ENCODE results near the gene ZNF319. TPM values are rescaled to one million over a fixed set of nuclear protein-coding genes. Genes with fewer than 3 reads are reported as not detected.
"Not testable (repeated sequence)": the region's sequence is repeated elsewhere in the genome, so short reads cannot be mapped to it uniquely, and the experiment has no call there.

Gene ZNF319
- total RNA-seq, 5 donors from 2014 or later (not counting 1 experiment from before 2014, with no cell fraction given), result 14.9 to 25.4 (median 20.4) TPM

DNA sequence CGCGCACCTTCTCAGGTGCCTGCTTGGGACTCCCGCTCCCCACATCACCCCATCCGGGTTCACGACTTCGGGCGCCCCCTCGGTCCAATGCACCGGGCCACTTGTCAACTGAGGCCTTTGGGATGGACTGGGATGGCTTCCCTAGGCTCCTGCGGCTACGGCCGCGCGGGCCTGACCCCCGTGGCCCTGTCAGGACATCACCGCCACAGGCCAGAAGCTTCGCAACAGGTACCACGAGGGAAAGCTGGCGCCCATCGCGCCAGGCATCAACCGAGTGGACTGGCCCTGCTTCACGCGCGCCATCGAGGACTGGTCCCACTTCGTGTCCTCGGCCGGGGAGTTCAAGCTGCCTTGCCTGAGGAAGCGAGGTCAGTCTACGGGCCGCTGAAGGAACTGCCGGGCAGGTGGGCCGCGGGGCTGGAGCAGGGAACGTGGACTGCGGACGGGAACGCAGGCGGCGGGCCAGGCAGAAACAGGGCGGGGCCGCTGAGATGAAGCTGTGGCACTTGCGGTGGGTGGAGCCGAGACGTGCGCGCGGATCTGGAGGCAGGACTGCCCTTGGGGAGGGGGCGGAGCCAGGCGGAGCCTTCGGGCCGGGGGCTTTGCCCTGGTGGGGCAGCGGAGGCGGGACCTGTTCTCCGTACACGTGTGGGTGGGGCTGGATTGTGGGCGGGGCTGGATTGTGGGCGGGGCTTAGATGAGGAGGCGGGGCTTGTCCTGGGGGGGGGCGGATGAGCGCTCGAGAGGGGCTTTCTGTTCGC, 15.8 kb downstream of the ZNF319 start:
- Mint-ChIP-seq H3K27me3 (peaks cover 0 to 4% of the 10 kb centered on the region in 2 donors), H3K4me3 (peak overlapping the region; percentile 85 to 90 (median 86)), H3K9me3 (no peaks in the 10 kb centered on the region), H3K27ac (peak overlapping the region; percentile 80 to 87), H3K4me1 (peaks cover 9 to 19% (median 12%) of the 10 kb centered on the region in 3 donors), H3K36me3 (no peaks in the 10 kb centered on the region)
- Histone ChIP-seq H3K27ac (ENCODE audit: low read length) (peak overlapping the region; percentile 39), H3K4me1 (ENCODE audit: control insufficient read depth in 1 of 2, extremely low read depth in 1 of 2, insufficient read depth in 2 of 2, low read length in 2 of 2) (peaks cover 3 to 20% of the 10 kb centered on the region in 2 experiments), H3K9me3 (no peaks in the 10 kb centered on the region), H3K36me3 (ENCODE audit: control insufficient read depth in 2 of 2, extremely low read depth in 1 of 2, insufficient read depth in 1 of 2, low read length in 1 of 2) (no peaks in the 10 kb centered on the region), H3K27me3 (replicated peaks in 1 of 2; ENCODE audit: control insufficient read depth in 2 of 2, extremely low read depth in 1 of 2, insufficient read depth in 2 of 2, low read length in 1 of 2) (peaks cover 0 to 5% of the 10 kb centered on the region in 2 experiments), H3K4me3 (ENCODE audit: control insufficient read depth in 1 of 2, extremely low read depth in 1 of 2, low read length in 1 of 2) (peak overlapping the region; percentile 71 to 73)
- WGBS (ENCODE audit: insufficient coverage), result 11% methylated on average over 60 of the region's 64 CpGs
- CTCF ChIA-PET, result interaction anchor here in 1 of 2 donors (2.5 kb wide), 1 partner anchor 85 kb away, joined by 7 read pairs; no protein-coding TSS in a partner anchor
- POLR2A ChIA-PET, result no interaction called here
- peak; percentile 96 to 98 (median 96) for ATAC-seq (replicated peaks in 1 of 4)
- DNase-seq, result peak; percentile 73 to 94 (median 86)

DNA sequence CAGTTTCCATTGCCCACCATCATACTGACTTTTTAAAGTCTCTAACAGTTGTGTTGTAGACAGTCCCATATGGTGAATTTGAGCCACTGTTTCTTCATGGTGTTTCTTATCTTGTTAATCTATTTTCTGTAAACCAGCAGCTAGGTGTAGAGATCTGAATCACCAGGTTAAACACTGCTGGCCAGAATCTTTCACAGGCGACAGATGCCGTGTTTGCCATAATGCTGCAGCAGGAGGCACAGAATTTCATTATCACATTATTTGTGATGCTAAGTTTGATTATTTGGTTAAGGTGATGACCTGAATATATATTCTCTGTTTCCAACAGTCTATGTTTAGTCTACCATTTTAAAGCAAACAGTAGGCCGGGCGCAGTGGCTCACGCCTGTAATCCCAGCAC, 18.1 kb downstream of the ZNF319 start:
- Histone ChIP-seq H3K36me3 (ENCODE audit: control insufficient read depth in 2 of 2, extremely low read depth in 1 of 2, insufficient read depth in 1 of 2, low read length in 1 of 2) (no peaks in the 10 kb centered on the region), H3K4me3 (ENCODE audit: control insufficient read depth in 1 of 2, extremely low read depth in 1 of 2, low read length in 1 of 2) (no peak overlapping the region), H3K4me1 (ENCODE audit: control insufficient read depth in 1 of 2, extremely low read depth in 1 of 2, insufficient read depth in 2 of 2, low read length in 2 of 2) (peaks cover 3 to 20% of the 10 kb centered on the region in 2 experiments), H3K9me3 (no peaks in the 10 kb centered on the region), H3K27ac (ENCODE audit: low read length) (no peak overlapping the region), H3K27me3 (replicated peaks in 1 of 2; ENCODE audit: control insufficient read depth in 2 of 2, extremely low read depth in 1 of 2, insufficient read depth in 2 of 2, low read length in 1 of 2) (peaks cover 0 to 5% of the 10 kb centered on the region in 2 experiments)
- H3K27me3 Mint-ChIP-seq, result peaks cover 0 to 4% of the 10 kb centered on the region in 2 donors
- no peaks in the 10 kb centered on the region for H3K9me3 Mint-ChIP-seq
- ATAC-seq (replicated peaks in 1 of 4), result no peak
- WGBS (ENCODE audit: insufficient coverage), result no CpG with 5 or more reads among the region's 5 CpGs
- no peak overlapping the region for H3K27ac Mint-ChIP-seq
- H3K4me1 Mint-ChIP-seq, result peaks cover 9 to 19% (median 12%) of the 10 kb centered on the region in 3 donors
- no peak overlapping the region for H3K4me3 Mint-ChIP-seq
- no peaks in the 10 kb centered on the region for H3K36me3 Mint-ChIP-seq
- ChIA-PET CTCF (no interaction called here), POLR2A (no interaction called here)
- no peak for DNase-seq

DNA sequence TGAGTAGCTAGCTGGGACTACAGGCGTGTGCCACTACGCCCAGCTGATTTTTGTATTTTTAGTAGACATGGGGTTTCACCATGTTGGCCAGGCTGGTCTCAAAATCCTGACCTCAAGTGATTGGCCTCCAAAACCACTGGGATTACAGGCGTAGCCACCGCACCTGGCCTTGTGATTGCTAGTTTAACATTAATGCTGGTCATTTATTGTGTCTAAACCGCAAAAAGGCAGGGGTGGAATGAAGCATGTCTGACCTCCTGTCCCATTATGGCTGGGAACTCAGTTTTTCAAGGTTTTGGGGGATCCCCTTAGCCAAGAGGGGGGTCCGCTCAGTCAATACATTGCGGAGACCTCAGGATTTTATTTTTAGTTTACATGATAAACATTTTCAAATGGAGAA, 18.8 kb downstream of the ZNF319 start:
- peaks cover 9 to 19% (median 12%) of the 10 kb centered on the region in 3 donors for H3K4me1 Mint-ChIP-seq
- no peak overlapping the region for H3K4me3 ChIP-seq (ENCODE audit: control insufficient read depth in 1 of 2, extremely low read depth in 1 of 2, low read length in 1 of 2)
- no peaks in the 10 kb centered on the region for H3K36me3 ChIP-seq (ENCODE audit: control insufficient read depth in 2 of 2, extremely low read depth in 1 of 2, insufficient read depth in 1 of 2, low read length in 1 of 2)
- WGBS (ENCODE audit: insufficient coverage), result 94% methylated on average over 5 of the region's 7 CpGs
- no peak overlapping the region for H3K27ac ChIP-seq (ENCODE audit: low read length)
- ChIA-PET CTCF (no interaction called here), POLR2A (interaction anchor here in 1 of 2 donors (0.7 kb wide), 1 partner anchor 215 kb away, joined by 4 read pairs; no protein-coding TSS in a partner anchor)
- no peaks in the 10 kb centered on the region for H3K9me3 Mint-ChIP-seq
- peaks cover 3 to 20% of the 10 kb centered on the region in 2 experiments for H3K4me1 ChIP-seq (ENCODE audit: control insufficient read depth in 1 of 2, extremely low read depth in 1 of 2, insufficient read depth in 2 of 2, low read length in 2 of 2)
- H3K27me3 ChIP-seq (replicated peaks in 1 of 2; ENCODE audit: control insufficient read depth in 2 of 2, extremely low read depth in 1 of 2, insufficient read depth in 2 of 2, low read length in 1 of 2), result peaks cover 0 to 5% of the 10 kb centered on the region in 2 experiments
- no peaks in the 10 kb centered on the region for H3K36me3 Mint-ChIP-seq
- H3K4me3 Mint-ChIP-seq, result no peak overlapping the region
- no peak for DNase-seq
- H3K9me3 ChIP-seq, result no peaks in the 10 kb centered on the region
- no peak overlapping the region for H3K27ac Mint-ChIP-seq
- ATAC-seq (replicated peaks in 1 of 4), result no peak
- H3K27me3 Mint-ChIP-seq, result peaks cover 0 to 4% of the 10 kb centered on the region in 2 donors

DNA sequence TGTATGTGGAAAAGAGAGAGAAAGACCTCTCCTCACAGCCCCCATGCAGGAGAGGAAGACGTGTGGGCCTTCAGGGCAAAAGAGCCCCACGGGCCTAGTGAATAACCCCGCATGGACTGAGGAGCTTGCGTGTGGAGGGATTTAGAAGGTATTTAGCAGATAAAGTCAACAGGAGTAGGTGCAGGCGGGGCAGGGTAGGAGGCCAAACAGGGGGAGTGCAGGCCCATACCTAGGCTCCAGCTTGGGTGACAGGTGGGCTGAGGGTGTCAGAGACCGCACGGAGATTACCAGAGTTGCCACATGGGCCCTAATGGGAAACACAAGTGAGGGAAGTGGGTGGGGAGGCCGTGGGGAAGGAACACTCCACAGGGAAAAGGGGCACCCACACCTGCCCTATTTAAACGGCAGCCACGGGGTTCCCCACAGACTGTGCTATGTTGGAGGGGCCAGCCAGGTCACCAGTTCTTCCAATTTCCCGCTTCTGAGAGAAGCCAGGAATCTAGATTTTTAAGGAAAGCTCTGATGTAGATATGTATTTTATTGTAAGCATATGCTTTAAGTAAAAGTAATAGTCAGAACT, 21.4 kb downstream of the ZNF319 start:
- Histone ChIP-seq H3K36me3 (ENCODE audit: control insufficient read depth in 2 of 2, extremely low read depth in 1 of 2, insufficient read depth in 1 of 2, low read length in 1 of 2) (no peaks in the 10 kb centered on the region), H3K4me1 (ENCODE audit: control insufficient read depth in 1 of 2, extremely low read depth in 1 of 2, insufficient read depth in 2 of 2, low read length in 2 of 2) (peaks cover 0 to 2% of the 10 kb centered on the region in 2 experiments), H3K9me3 (no peaks in the 10 kb centered on the region), H3K27ac (ENCODE audit: low read length) (no peak overlapping the region), H3K27me3 (replicated peaks in 1 of 2; ENCODE audit: control insufficient read depth in 2 of 2, extremely low read depth in 1 of 2, insufficient read depth in 2 of 2, low read length in 1 of 2) (peaks cover 0 to 3% of the 10 kb centered on the region in 2 experiments), H3K4me3 (ENCODE audit: control insufficient read depth in 1 of 2, extremely low read depth in 1 of 2, low read length in 1 of 2) (no peak overlapping the region)
- H3K27me3 Mint-ChIP-seq, result peaks cover 0 to 4% of the 10 kb centered on the region in 2 donors
- ChIA-PET CTCF (interaction anchor here in 1 of 2 donors (0.6 kb wide), 1 partner anchor 389 kb away, joined by 3 read pairs; no protein-coding TSS in a partner anchor), POLR2A (no interaction called here)
- WGBS (ENCODE audit: insufficient coverage), result 98% methylated on average over 5 of the region's 11 CpGs
- DNase-seq (no peak), ATAC-seq (replicated peaks in 1 of 4) (no peak)
- no peak overlapping the region for H3K27ac Mint-ChIP-seq
- no peaks in the 10 kb centered on the region for H3K9me3 Mint-ChIP-seq
- H3K4me3 Mint-ChIP-seq, result no peak overlapping the region
- no peaks in the 10 kb centered on the region for H3K36me3 Mint-ChIP-seq
- peaks cover under 1 to 3% (median 1%) of the 10 kb centered on the region in 3 donors for H3K4me1 Mint-ChIP-seq

- H3K4me3 Mint-ChIP-seq; H3K27me3 Mint-ChIP-seq; H3K9me3 Mint-ChIP-seq; H3K36me3 Mint-ChIP-seq; H3K27me3 ChIP-seq (replicated peaks in 1 of 2; ENCODE audit: control insufficient read depth in 2 of 2, extremely low read depth in 1 of 2, insufficient read depth in 2 of 2, low read length in 1 of 2); H3K4me1 Mint-ChIP-seq; ATAC-seq (replicated peaks in 1 of 4); POLR2A ChIA-PET; H3K27ac Mint-ChIP-seq; H3K4me3 ChIP-seq (ENCODE audit: control insufficient read depth in 1 of 2, extremely low read depth in 1 of 2, low read length in 1 of 2); H3K9me3 ChIP-seq; DNase-seq; H3K36me3 ChIP-seq (ENCODE audit: control insufficient read depth in 2 of 2, extremely low read depth in 1 of 2, insufficient read depth in 1 of 2, low read length in 1 of 2); H3K4me1 ChIP-seq (ENCODE audit: control insufficient read depth in 1 of 2, extremely low read depth in 1 of 2, insufficient read depth in 2 of 2, low read length in 2 of 2); H3K27ac ChIP-seq (ENCODE audit: low read length): not testable (repeated sequence)
- CTCF ChIA-PET, result interaction anchor here (0.6 kb wide), 2 partner anchors 41 to 328 kb away, joined by 4 to 10 read pairs; no protein-coding TSS in a partner anchor
- WGBS (ENCODE audit: insufficient coverage), result no CpG with 5 or more reads among the region's 2 CpGs
Observed at GRCh38 chr16:57978070-57978465, 22.4 kb downstream of the ZNF319 start.

GRCh38 chr16:57977418-57978069, 22.9 kb downstream of the ZNF319 start:
- peaks cover 0 to 4% of the 10 kb centered on the region in 2 donors for H3K27me3 Mint-ChIP-seq
- no peaks in the 10 kb centered on the region for H3K36me3 Mint-ChIP-seq
- no peaks in the 10 kb centered on the region for H3K4me1 Mint-ChIP-seq
- ChIA-PET CTCF (interaction anchor here in 1 of 2 donors (0.6 kb wide), 1 partner anchor 41 kb away, joined by 4 read pairs; no protein-coding TSS in a partner anchor), POLR2A (interaction anchor here in 1 of 2 donors (0.6 kb wide), 1 partner anchor 149 kb away, joined by 3 read pairs; no protein-coding TSS in a partner anchor)
- Histone ChIP-seq H3K4me1 (ENCODE audit: control insufficient read depth in 1 of 2, extremely low read depth in 1 of 2, insufficient read depth in 2 of 2, low read length in 2 of 2) (no peaks in the 10 kb centered on the region), H3K27ac (ENCODE audit: low read length) (no peak overlapping the region), H3K36me3 (ENCODE audit: control insufficient read depth in 2 of 2, extremely low read depth in 1 of 2, insufficient read depth in 1 of 2, low read length in 1 of 2) (no peaks in the 10 kb centered on the region), H3K4me3 (ENCODE audit: control insufficient read depth in 1 of 2, extremely low read depth in 1 of 2, low read length in 1 of 2) (no peak overlapping the region), H3K9me3 (no peaks in the 10 kb centered on the region), H3K27me3 (replicated peaks in 1 of 2; ENCODE audit: control insufficient read depth in 2 of 2, extremely low read depth in 1 of 2, insufficient read depth in 2 of 2, low read length in 1 of 2) (peaks cover 0 to 7% of the 10 kb centered on the region in 2 experiments)
- DNase-seq (no peak), ATAC-seq (replicated peaks in 1 of 4) (no peak)
- 86% methylated on average over 4 of the region's 12 CpGs for WGBS (ENCODE audit: insufficient coverage)
- H3K27ac Mint-ChIP-seq, result no peak overlapping the region
- H3K9me3 Mint-ChIP-seq, result no peaks in the 10 kb centered on the region
- no peak overlapping the region for H3K4me3 Mint-ChIP-seq

Data from T-cell (primary cell).